Measurements from ENCODE around the gene TRIM6.

GRCh38 chr11:5620651-5621521, 24.4 kb downstream of the TRIM6 start:
- TF ChIP-seq EP300 (IDR thresholded peaks at IDR 0.05) (no peak), CTCF (IDR thresholded peaks at IDR 0.05) (no peak), POLR2A (IDR thresholded peaks at IDR 0.05) (no peak), POLR2AphosphoS5 (IDR thresholded peaks at IDR 0.05) (peak in 1 of 3 donors; percentile 41)

Measured in stomach (tissue), 4 donors.